Breast epithelium (tissue), 3 donors: ENCODE measurements around the gene ARHGAP8.

ENCODE experiments used
- CTCF ChIP-seq, 3 donors: fragments of 450-650 bp; IDR thresholded peaks; one replicate each; pipeline ENCODE4 v1.5.1; 2016 to 2017; ENCODE audit warnings: antibody characterized with exemption in 3 of 3, mild to moderate bottlenecking in 3 of 3, moderate library complexity in 3 of 3
- POLR2A ChIP-seq: fragments of 450-650 bp; IDR thresholded peaks from one replicate; pipeline ENCODE4 v1.6.1; 2016; ENCODE audit warnings: antibody characterized with exemption, mild to moderate bottlenecking, moderate library complexity
- POLR2AphosphoS5 ChIP-seq, 3 donors: sonication (generic); formaldehyde crosslinking; IDR thresholded peaks; one replicate each; pipeline ENCODE4 v1.6.1; 2017; ENCODE audit warnings: antibody characterized with exemption in 3 of 3

GRCh38 chr22:44891293-44891747, 138.9 kb downstream of the ARHGAP8 start:
- TF ChIP-seq POLR2AphosphoS5 (IDR thresholded peaks at IDR 0.05) (no peak), POLR2A (no peak), CTCF (IDR thresholded peaks at IDR 0.05) (no peak)
